H1 (cell line): ENCODE results near the gene OTX2. TPM values are rescaled to one million over a fixed set of nuclear protein-coding genes. Genes with fewer than 3 reads are reported as not detected.

Experiments
- CBX8 ChIP-seq: fragments of 300-800, 300-1000 bp; sonication (generic); IDR thresholded peaks from 2 replicates; pipeline ENCODE4 v1.7.1; 2016; ENCODE audit warnings: low read depth, low read length, borderline replicate concordance
- RAD21 ChIP-seq, 2 experiments: IDR thresholded peaks in 1 of 2; conservative IDR thresholded peaks in 1 of 2; 2 replicates each; pipeline ENCODE4 v1.6.1; 2011; ENCODE audit warnings: low read depth in 2 of 2, low read length in 2 of 2, improper control_type of control experiment in 1 of 2, inconsistent platforms in 1 of 2, mild to moderate bottlenecking in 1 of 2, moderate library complexity in 1 of 2
- SRF ChIP-seq: IDR thresholded peaks from 2 replicates; pipeline ENCODE4 v1.6.1; 2011; ENCODE audit warnings: mild to moderate bottlenecking, low read depth, low read length, moderate library complexity
- polyA plus RNA-seq, 7 experiments: library from polyadenylated mRNA; depleted of rRNA in 3 of 7; stranded (reverse) in 5 of 7; unstranded in 2 of 7; fragments of >200 nt in 5 of 7; fragments of 200-250 nt in 2 of 7; gene quantifications; 1 replicate in 5 of 7; 2 replicates in 1 of 7; 4 replicates in 1 of 7; pipeline versions ENCODE4 v1.2.1 to v1.2.3, GENCODE V29; 2011 to 2013; ENCODE audit warnings: missing spikeins in 2 of 7, mixed read lengths in 2 of 7
- small RNA-seq: library from polyadenylated mRNA; stranded (forward); fragments of <200 nt; extraction: miRNeasy Mini kit (QIAGEN cat#:217004); gene quantifications from one replicate; pipeline ENCODE3, GENCODE V24; 2013; ENCODE audit not compliant: insufficient read depth
- total RNA-seq: library from RNA; stranded (reverse); fragmentation: NEBNext Ultra II Directional; extraction: Animal tissue kit (Norgen Biotek cat#: 25700); gene quantifications from 2 replicates; pipeline ENCODE4 v1.2.1, GENCODE V29; 2021

The OTX2 gene
- total and polyA plus RNA-seq, 2 of the 8 experiments (the other 6 are each of a cell fraction or from before 2014, with no cell fraction given): 33.9 to 155 TPM

GRCh38 chr14:56751471-56751870 lies 58.8 kb downstream of the OTX2 start (continued):
- TF ChIP-seq CBX8: no peak
- peak; percentile 24 to 44; a peak in 2 of 4 replicates for TF ChIP-seq RAD21 (IDR thresholded peaks at IDR 0.05 in 1 of 2, conservative IDR thresholded peaks at IDR 0.05 in 1 of 2; ENCODE audit: low read depth in 2 of 2, low read length in 2 of 2)
- TF ChIP-seq SRF: no peak
- TF ChIP-seq, all 59 proteins: peak for 2

Small RNA genes lying within 50 kb of the gene (small RNA-seq; reads per million reads assigned to genes)
- gene RN7SL461P (not detected), gene RNU6-1204P (not detected)

Other genes with a start within 250 kb of the OTX2 start
- 15.2 and 16.8 TPM in 2 replicates for gene TMEM260, start 230.7 kb downstream of the OTX2 start, total RNA-seq
- 14.4 and 17.3 TPM in 2 replicates for gene TMEM260, start 230.7 kb downstream of the OTX2 start, polyA plus RNA-seq (2011; rRNA removed)